ENCODE results near the gene MEGF9. TPM values are rescaled to one million over a fixed set of nuclear protein-coding genes. Genes with fewer than 3 reads are reported as not detected.

The MEGF9 gene
- total and polyA plus RNA-seq, 2 of the 13 experiments (the other 11 are each of a cell fraction or from before 2014, with no cell fraction given): 3.1 to 3.3 TPM

- TF ChIP-seq ZNF484 (CRISPR knock-in tag; IDR thresholded peaks at IDR 0.05; ENCODE audit: borderline replicate concordance, low read depth) (no peak), ZBTB7B (CRISPR knock-in tag; IDR thresholded peaks at IDR 0.05) (no peak), ZNF343 (CRISPR knock-in tag; IDR thresholded peaks at IDR 0.05) (no peak), ZNF607 (CRISPR knock-in tag; IDR thresholded peaks at IDR 0.05; ENCODE audit: borderline replicate concordance) (no peak)
- TF ChIP-seq, protein P1, sequence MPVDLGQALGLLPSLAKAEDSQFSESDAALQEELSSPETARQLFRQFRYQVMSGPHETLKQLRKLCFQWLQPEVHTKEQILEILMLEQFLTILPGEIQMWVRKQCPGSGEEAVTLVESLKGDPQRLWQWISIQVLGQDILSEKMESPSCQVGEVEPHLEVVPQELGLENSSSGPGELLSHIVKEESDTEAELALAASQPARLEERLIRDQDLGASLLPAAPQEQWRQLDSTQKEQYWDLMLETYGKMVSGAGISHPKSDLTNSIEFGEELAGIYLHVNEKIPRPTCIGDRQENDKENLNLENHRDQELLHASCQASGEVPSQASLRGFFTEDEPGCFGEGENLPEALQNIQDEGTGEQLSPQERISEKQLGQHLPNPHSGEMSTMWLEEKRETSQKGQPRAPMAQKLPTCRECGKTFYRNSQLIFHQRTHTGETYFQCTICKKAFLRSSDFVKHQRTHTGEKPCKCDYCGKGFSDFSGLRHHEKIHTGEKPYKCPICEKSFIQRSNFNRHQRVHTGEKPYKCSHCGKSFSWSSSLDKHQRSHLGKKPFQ (CRISPR knock-in tag; IDR thresholded peaks at IDR 0.05; ENCODE audit: insufficient replicate concordance): no peak
- TF ChIP-seq, protein P2, sequence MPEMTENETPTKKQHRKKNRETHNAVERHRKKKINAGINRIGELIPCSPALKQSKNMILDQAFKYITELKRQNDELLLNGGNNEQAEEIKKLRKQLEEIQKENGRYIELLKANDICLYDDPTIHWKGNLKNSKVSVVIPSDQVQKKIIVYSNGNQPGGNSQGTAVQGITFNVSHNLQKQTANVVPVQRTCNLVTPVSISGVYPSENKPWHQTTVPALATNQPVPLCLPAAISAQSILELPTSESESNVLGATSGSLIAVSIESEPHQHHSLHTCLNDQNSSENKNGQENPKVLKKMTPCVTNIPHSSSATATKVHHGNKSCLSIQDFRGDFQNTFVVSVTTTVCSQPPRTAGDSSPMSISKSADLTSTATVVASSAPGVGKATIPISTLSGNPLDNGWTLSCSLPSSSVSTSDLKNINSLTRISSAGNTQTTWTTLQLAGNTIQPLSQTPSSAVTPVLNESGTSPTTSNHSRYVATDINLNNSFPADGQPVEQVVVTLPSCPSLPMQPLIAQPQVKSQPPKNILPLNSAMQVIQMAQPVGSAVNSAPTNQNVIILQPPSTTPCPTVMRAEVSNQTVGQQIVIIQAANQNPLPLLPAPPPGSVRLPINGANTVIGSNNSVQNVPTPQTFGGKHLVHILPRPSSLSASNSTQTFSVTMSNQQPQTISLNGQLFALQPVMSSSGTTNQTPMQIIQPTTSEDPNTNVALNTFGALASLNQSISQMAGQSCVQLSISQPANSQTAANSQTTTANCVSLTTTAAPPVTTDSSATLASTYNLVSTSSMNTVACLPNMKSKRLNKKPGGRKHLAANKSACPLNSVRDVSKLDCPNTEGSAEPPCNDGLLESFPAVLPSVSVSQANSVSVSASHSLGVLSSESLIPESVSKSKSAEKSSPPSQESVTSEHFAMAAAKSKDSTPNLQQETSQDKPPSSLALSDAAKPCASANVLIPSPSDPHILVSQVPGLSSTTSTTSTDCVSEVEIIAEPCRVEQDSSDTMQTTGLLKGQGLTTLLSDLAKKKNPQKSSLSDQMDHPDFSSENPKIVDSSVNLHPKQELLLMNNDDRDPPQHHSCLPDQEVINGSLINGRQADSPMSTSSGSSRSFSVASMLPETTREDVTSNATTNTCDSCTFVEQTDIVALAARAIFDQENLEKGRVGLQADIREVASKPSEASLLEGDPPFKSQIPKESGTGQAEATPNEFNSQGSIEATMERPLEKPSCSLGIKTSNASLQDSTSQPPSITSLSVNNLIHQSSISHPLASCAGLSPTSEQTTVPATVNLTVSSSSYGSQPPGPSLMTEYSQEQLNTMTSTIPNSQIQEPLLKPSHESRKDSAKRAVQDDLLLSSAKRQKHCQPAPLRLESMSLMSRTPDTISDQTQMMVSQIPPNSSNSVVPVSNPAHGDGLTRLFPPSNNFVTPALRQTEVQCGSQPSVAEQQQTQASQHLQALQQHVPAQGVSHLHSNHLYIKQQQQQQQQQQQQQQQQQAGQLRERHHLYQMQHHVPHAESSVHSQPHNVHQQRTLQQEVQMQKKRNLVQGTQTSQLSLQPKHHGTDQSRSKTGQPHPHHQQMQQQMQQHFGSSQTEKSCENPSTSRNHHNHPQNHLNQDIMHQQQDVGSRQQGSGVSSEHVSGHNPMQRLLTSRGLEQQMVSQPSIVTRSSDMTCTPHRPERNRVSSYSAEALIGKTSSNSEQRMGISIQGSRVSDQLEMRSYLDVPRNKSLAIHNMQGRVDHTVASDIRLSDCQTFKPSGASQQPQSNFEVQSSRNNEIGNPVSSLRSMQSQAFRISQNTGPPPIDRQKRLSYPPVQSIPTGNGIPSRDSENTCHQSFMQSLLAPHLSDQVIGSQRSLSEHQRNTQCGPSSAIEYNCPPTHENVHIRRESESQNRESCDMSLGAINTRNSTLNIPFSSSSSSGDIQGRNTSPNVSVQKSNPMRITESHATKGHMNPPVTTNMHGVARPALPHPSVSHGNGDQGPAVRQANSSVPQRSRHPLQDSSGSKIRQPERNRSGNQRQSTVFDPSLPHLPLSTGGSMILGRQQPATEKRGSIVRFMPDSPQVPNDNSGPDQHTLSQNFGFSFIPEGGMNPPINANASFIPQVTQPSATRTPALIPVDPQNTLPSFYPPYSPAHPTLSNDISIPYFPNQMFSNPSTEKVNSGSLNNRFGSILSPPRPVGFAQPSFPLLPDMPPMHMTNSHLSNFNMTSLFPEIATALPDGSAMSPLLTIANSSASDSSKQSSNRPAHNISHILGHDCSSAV (CRISPR knock-in tag; IDR thresholded peaks at IDR 0.05; ENCODE audit: borderline replicate concordance): no peak
- TF ChIP-seq, protein P3, sequence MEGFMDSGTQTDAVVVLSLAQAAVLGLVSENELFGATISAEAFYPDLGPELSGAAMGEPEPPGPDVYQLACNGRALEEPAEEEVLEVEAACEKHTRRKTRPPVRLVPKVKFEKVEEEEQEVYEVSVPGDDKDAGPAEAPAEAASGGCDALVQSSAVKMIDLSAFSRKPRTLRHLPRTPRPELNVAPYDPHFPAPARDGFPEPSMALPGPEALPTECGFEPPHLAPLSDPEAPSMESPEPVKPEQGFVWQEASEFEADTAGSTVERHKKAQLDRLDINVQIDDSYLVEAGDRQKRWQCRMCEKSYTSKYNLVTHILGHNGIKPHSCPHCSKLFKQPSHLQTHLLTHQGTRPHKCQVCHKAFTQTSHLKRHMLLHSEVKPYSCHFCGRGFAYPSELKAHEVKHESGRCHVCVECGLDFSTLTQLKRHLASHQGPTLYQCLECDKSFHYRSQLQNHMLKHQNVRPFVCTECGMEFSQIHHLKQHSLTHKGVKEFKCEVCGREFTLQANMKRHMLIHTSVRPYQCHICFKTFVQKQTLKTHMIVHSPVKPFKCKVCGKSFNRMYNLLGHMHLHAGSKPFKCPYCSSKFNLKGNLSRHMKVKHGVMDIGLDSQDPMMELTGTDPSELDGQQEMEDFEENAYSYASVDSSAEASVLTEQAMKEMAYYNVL (CRISPR knock-in tag; IDR thresholded peaks at IDR 0.05; ENCODE audit: borderline replicate concordance): no peak
- TF ChIP-seq, protein P4, sequence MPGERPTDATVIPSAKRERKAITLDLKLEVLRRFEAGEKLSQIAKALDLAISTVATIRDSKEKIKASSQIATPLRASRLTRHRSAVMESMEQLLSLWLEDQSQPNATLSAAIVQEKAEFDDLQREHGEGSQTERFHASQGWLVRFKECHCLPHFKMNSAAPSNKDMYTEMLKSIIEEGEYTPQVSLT (CRISPR knock-in tag; IDR thresholded peaks at IDR 0.05; ENCODE audit: borderline replicate concordance, low read depth): no peak
Measured at GRCh38 chr9:120690372-120690771, 23.9 kb downstream of the MEGF9 start (continued).
